HG03432 (cell line): ENCODE measurements around the gene F2RL2.

Experiments used
- ATAC-seq: cut with Tn5 transposase; IDR thresholded peaks from one replicate; pipeline ENCODE4 v1.9.1; 2021; ENCODE audit warnings: mild to moderate bottlenecking, moderate library complexity; ENCODE audit not compliant: unreplicated experiment

Gene F2RL2

GRCh38 chr5:76622973-76623596 is at the start of gene F2RL2:
TSS of gene F2RL2 (minus strand) at chr5:76623403. CDS start at chr5:76623230, 173 bp downstream.
- no peak for ATAC-seq

GRCh38 chr5:76672242-76672641 is 49.0 kb upstream of the F2RL2 start:
- ATAC-seq = no peak

GRCh38 chr5:76670508-76670907 is 47.3 kb upstream of the F2RL2 start:
- ATAC-seq = no peak

- ATAC-seq = no peak
Measured at GRCh38 chr5:76669245-76669644, 46.0 kb upstream of the F2RL2 start.

GRCh38 chr5:76667495-76667894 is 44.3 kb upstream of the F2RL2 start:
- no peak for ATAC-seq

GRCh38 chr5:76664079-76664478 is 40.9 kb upstream of the F2RL2 start:
- no peak for ATAC-seq

GRCh38 chr5:76663573-76663972 is 40.4 kb upstream of the F2RL2 start:
- ATAC-seq = no peak

GRCh38 chr5:76662521-76662920 is 39.3 kb upstream of the F2RL2 start:
- no peak for ATAC-seq

GRCh38 chr5:76660360-76660759 is 37.2 kb upstream of the F2RL2 start:
- no peak for ATAC-seq

GRCh38 chr5:76657683-76658311 is 34.6 kb upstream of the F2RL2 start:
- no peak for ATAC-seq

- no peak for ATAC-seq
Measured at GRCh38 chr5:76657091-76657490, 33.9 kb upstream of the F2RL2 start.

- no peak for ATAC-seq
Measured at GRCh38 chr5:76652809-76653414, 29.7 kb upstream of the F2RL2 start.

- no peak for ATAC-seq
Measured at GRCh38 chr5:76649140-76649539, 25.9 kb upstream of the F2RL2 start.

GRCh38 chr5:76643371-76643770 is 20.2 kb upstream of the F2RL2 start:
- ATAC-seq = no peak

GRCh38 chr5:76642390-76643040 is 19.3 kb upstream of the F2RL2 start:
- no peak for ATAC-seq

GRCh38 chr5:76641514-76642120 is 18.4 kb upstream of the F2RL2 start:
- ATAC-seq = no peak

GRCh38 chr5:76638479-76638878 is 15.3 kb upstream of the F2RL2 start:
- peak; percentile 50 for ATAC-seq

- no peak for ATAC-seq
Measured at GRCh38 chr5:76637490-76637889, 14.3 kb upstream of the F2RL2 start.

- ATAC-seq = no peak
Measured at GRCh38 chr5:76634661-76635060, 11.5 kb upstream of the F2RL2 start.

GRCh38 chr5:76626738-76627137 is 3.5 kb upstream of the F2RL2 start:
- ATAC-seq = no peak

- no peak for ATAC-seq
Measured at GRCh38 chr5:76625087-76625815, 2.0 kb upstream of the F2RL2 start.
